Fibroblast of pulmonary artery (primary cell): ENCODE measurements around the gene ME3.

Experiments
- DNase-seq: peaks from one replicate; pipeline ENCODE4 v3.0.0-alpha.2; 2010; ENCODE audit warnings: low read depth
- H3K4me3 ChIP-seq: replicated peaks from 2 replicates; pipeline ENCODE4 v1.5.1; 2011; ENCODE audit warnings: low read depth, mild to moderate bottlenecking, control low read depth, low read length, moderate library complexity
- TF ChIP-seq, protein P1 (sequence below): IDR thresholded peaks from 2 replicates; pipeline ENCODE4 v1.5.1; 2011; ENCODE audit warnings: mild to moderate bottlenecking, control low read depth, low read length, inconsistent platforms; ENCODE audit errors: missing control alignments

The ME3 gene

DNA sequence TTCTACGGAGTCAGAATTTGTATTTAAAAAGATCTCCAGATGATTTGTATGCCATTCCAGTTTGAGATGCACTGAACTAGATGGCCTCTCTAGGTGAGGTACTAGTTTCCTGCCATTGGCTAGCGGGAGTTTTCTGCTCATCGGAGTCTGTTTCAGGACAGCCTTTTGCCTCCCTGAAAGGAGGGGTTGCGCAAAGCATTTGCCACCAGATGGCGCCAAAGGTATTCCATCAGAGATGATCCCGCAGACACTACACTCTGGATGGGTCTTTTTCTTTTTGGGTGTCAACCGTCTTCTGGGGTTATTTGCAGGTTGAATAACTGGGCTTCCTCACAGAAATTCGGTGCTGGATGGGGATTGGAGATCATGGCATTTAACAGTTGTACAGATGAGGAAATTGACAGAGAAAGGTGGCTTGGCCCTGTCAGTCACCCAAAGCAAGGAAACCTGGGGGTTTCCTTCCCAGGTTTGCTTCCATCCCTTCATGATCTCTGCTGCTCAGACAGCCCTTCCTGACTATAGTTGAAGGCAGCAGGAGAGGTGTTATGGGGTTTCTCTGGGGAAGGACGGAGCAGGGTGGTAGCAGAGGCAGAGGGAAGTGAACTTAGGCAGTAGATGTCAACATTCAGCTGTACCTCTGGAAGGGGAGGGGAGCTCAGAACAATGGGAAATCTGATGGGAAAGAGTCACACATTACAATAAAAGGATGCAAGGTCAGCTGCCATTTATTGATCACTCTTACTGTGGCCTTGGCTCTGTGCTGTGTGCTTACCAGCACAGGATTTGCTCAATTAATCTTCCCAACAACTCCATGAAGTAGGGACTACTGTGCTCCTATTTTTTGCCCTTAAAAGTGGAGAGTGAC, 216.1 kb downstream of the ME3 start:
- TF ChIP-seq, protein P1, sequence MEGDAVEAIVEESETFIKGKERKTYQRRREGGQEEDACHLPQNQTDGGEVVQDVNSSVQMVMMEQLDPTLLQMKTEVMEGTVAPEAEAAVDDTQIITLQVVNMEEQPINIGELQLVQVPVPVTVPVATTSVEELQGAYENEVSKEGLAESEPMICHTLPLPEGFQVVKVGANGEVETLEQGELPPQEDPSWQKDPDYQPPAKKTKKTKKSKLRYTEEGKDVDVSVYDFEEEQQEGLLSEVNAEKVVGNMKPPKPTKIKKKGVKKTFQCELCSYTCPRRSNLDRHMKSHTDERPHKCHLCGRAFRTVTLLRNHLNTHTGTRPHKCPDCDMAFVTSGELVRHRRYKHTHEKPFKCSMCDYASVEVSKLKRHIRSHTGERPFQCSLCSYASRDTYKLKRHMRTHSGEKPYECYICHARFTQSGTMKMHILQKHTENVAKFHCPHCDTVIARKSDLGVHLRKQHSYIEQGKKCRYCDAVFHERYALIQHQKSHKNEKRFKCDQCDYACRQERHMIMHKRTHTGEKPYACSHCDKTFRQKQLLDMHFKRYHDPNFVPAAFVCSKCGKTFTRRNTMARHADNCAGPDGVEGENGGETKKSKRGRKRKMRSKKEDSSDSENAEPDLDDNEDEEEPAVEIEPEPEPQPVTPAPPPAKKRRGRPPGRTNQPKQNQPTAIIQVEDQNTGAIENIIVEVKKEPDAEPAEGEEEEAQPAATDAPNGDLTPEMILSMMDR: peak; percentile 94

DNA sequence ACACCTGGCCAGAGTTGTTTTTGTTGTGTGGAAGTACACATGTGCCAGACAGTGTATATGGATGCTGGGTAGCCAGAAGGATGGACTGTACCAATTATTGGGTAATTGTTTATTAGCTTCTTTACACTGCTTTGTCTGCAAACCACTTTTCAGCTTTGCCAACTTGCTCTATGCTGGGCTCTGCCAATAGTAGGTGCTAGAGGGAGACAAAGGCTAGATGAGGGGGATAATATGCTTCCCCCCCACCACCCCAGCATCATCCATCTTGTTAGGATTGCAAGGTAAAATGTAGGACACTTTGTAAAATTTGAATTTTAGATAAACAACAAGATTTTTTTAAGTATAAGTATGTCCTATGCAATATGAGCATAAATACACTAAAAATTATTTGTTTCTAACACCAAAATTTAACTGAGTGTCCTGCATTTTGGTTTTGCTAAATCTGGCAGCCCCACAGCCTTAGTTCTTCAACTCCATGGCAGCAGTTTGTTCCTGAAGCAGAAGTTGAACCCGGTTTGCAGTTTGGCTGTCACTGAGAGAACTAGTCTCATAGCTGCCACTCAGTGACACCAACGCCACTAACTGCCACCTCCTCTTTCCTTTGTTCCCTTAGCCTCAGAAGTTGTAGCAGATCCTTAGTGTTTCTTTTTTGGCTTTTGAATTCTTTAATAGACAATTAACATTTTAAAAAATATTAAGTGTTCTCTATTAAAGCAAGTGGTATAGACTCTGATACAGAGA, 219.0 kb downstream of the ME3 start:
- H3K4me3 ChIP-seq: no peak overlapping the region
- DNase-seq: no peak
- TF ChIP-seq, protein P1: peak; percentile 6

More for the DNA sequence above, 216.1 kb downstream of the ME3 start:
- no peak overlapping the region for H3K4me3 ChIP-seq
- DNase-seq: peak; percentile 88

DNA sequence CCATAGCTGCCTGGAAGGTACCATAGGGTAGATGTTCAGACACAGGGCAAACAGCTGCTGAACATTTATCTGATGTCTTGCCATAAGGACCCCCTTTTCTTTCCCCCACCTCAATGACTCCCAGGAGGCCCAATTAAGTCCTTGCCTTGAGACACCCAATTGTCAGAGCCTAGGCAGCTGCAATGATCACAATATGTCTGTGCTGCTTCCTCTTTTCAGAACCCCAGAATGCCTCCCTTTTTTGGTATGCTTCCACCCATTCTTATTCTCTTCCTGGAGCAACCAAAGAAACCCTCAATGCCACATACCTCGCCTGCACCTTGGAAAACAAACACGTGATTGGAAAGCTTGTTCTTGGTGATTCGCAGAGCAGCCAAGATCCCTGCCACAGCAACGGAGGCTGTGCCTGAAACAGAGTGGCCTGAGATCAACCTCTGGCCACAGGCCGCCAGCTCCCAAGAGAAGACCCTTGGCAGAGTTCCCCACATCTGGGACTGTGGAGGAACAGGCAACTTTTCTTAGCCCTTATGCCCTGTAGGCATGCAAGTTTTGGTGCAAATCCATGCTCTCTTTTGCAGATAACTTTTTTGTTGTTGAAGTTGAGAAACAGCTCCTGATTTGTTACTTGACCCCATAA, 222.3 kb downstream of the ME3 start:
- DNase-seq: no peak
- H3K4me3 ChIP-seq: no peak overlapping the region
- TF ChIP-seq, protein P1: no peak

DNA sequence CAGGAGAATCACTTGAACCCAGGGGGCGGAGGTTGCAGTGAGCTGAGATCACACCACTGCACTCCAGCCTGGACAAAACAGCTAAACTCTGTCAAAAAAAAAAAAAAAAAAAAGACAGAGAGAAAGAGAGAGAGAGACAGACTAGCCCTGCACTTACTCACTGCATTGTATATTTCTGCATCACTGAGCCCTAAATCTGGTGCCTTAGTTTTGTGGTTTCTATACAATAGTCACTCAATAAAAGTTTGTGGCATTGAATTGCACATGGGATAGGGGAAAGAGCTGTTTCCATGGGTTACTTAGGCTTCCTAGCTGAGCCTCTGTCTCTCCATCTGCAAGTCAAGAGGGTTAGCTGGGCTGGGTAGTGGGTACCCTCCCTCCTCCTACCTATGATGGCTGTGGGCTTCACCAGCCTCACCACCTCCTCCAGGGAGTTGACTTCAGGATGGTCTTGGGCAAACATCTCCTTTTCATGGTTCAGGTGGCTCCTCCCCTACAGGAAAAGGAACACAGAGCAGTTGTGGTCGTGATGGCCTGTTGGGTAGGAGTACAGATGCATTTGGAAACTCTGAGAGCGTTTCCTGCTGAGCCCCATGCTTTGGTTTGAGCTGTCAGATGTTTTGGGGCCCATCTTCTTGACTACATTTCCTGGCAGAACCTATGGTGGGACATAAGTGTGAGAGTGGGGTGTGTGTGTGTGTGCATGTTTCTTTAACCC, 224.5 kb downstream of the ME3 start:
- TF ChIP-seq, protein P1: no peak
- no peak overlapping the region for H3K4me3 ChIP-seq
- no peak for DNase-seq

DNA sequence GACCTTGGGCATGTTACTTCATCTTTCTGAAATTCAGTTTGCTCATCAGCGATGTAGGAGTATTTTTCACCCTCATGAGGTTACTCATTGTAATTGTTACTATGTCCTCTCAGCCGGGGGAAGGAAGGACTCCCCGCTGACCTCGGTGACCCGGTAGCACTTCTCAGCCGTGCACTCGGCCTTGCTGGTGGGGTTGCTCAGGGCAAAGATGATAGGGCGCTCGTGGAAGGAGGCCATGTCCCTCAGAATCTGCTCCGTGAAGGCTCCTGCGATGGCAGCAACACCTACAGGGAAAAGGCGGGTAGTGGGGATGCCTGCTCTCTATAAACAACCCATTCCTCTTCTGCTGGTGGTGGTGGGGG, 225.5 kb downstream of the ME3 start:
- DNase-seq: no peak
- TF ChIP-seq, protein P1: no peak
- H3K4me3 ChIP-seq: no peak overlapping the region

DNA sequence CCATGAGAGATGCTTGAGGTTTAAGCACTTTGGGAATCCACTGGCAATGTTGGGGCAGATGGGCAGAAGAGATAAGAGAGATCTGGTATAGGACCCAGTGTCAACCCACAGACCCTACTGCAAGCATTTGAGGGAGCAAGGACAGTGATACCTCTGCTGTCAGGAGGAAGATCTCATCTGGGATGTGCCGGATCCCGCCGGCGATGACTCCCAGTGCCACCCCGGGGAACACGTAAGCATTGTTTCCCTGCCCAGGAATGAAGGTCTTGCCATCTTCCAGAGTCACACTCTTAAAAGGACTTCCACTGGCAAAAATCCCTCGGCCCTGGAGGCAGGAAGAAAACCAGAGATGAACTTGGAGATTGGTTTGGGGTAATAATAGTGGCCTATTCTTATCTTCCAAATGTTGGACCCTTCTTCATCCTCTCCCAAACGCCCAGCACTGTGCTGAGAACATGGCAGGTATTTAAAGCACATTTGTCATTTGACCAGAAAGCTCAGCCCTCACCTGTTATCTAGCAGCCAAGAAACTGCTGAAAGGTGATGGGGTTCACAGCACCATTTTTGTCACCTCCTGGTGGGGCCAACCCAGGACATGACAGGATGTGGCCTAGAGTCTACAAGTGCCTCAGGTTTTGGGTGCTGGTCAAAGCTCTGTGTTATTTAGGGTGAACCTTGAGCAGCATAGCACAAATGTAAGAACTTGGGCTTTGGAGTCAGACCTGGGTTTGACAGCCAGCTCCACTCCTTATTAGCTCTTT, 226.1 kb downstream of the ME3 start:
- H3K4me3 ChIP-seq: no peak overlapping the region
- DNase-seq: no peak
- TF ChIP-seq, protein P1: no peak
